Right hindlimb (tissue), 1 donor: ENCODE results near the gene PRKCA.
"Not testable (repeated sequence)": the region's sequence is repeated elsewhere in the genome, so short reads cannot be mapped to it uniquely, and the experiment has no call there.

Experiments
- DNase-seq: peaks from one replicate; pipeline ENCODE4 v3.0.0-alpha.2; 2018

The PRKCA gene

DNA sequence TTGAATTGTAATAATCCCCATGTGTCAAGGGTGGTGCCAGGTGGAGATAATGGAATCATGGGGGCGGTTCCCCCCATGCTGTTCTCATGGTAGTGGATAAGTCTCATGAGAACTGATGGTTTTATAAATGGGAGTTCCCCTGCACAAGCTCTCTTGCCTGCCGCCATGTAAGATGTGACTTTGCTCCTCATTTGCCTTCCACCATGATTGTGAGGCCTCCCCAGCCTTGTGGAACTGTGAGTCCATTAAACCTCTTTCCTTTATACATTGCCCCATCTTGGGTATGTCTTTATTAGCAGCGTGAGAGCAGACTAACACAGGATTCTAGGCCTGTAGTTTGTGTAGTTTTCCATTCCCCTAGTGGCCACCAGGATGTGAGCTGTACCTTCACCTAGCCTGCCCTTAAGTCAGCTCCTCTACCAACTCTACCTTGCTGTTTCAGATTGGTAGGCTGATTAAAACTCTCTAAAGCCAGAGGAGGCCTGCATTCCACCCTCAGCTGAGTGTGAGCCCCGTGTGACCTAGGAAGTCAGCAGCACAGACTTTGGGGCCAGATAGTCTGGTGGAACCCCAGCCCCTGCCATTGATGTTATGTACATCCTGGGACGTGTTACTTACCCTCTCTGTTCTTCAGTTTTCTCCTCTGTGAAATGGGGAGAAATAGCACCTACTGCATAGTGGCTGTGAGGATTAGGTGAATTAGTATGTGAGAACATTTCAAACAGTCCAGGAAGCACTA, 280.1 kb downstream of the PRKCA start:
- no peak for DNase-seq

DNA sequence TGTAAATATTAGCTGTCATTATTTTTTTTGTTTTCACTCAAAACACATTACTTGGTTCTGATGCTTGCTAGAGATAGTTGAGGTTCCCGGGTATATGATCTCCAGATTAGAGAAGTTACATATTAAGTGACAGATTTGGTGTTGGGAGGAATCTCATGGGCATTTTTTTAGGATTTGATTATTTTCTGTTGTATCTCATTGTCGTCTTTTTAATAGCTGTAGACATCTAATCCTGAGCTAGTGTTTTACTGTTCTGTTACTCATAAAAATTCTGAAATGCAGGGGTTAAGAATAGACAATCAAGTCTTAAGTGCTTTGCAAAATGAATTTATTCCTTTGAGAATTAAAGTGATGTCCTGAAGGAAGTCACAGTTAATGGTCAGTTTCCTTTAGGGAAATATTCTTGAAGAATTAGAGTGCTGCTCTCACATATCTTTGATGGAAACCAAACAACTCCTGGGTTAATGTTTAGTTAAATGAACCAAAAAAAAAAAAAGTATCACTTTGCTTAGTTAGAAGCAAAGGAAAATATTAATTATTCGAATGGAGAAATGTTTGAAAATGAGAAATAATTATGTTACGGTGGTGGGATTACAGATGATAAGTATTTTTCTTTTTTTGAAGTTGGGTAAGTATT, 280.8 kb downstream of the PRKCA start:
- no peak for DNase-seq

DNA sequence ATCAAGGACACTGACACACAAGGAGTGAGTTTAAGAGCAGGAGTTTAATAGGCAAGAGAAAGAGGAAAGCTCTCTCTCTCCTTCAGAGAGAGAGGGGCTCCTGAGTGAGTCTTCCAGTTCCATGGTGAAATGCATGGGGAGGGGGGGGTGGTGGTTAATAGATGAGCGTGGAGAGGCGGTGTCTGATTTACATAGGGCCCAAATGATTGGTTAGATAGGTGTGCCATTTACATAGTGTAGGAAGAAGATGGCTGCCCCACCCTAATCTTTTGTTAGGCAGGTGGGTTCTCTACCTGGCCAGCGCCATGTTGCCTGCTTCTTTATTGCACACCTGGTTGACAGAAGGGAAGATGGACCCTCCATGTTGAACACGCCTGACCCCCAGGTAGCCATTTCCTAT, 282.5 kb downstream of the PRKCA start:
- DNase-seq: no peak

DNA sequence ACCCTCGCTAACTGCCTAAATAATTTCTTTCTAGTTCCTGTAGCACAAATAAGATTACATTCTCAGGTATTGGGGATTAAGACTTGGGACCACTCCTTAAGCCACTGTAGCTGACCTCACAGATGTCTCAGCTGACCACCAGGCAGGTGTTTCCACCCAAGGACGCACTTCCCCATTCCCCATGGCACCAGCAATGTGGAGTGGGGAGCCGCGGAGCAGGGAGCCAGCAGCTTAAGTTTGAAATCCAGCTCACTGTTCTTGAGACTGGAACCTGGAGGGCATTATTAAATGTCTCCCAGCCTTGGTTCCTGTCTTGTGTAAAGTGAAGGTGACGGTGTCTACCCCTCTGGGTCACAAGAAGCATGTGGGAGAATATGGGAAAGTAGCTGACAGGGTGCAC, 283.1 kb downstream of the PRKCA start:
- DNase-seq: no peak

- DNase-seq: no peak
These were observed 287.5 kb downstream of the PRKCA start for GRCh38 chr17:66589892-66590291.

DNA sequence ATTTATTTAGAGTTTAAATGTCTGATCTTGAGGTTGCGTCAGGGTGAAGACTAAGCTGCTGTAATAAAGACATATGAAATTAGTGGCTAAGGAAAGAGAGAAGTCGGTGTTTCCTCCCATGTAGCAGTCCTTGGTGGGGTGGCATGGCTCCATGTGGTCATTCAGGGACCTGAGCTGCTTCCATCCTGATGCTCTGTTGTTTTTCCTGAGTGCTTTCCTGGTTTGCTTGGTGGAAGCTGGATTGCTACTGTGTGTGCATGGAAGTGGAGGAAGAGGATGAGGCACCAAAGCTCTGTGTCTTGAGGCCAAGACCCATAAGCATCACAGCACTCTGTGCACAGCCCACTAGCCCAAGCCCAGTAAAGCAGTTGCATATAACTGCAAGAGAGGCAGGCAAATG, 290.7 kb downstream of the PRKCA start:
- DNase-seq: no peak

GRCh38 chr17:66595893-66596292, 293.5 kb downstream of the PRKCA start:
- no peak for DNase-seq

DNA sequence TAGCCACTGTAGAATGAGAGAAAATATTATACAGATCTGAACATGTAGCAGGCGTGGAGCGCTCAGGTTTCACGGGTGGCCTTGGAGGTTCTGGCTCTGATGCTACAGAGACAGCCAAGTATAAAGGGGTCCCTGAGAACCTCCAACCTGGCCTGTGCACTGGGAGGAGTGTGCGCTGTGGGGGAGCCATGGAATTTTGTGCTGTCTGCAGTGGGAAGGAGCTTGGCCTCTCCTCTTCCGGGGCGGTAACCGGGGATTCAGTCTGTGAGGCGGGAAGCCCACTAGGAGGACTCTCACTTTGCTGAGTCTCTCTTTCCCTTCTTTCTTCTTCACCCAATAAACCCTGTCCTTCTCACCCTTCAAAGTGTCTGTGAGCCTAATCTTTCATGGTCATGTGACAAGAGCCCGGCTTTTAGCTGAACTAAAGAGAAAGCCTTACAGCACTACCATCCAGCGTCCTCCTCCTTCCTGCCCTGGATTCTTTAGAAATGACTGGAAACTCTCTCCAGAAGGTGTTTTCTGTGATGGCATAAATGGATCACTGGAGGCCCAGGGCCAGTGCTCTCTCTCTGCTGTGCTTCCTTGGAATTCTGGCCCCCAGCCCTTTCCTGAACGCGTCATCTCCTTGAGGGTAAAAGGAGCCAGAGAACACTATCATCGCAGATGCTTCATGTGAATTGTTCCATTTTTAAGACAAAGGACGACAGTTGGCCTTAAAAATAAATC, 300.4 kb downstream of the PRKCA start:
- no peak for DNase-seq

- DNase-seq: no peak
These were observed 302.0 kb downstream of the PRKCA start for GRCh38 chr17:66604376-66604775.

GRCh38 chr17:66605541-66605940, 303.1 kb downstream of the PRKCA start:
- no peak for DNase-seq

DNA sequence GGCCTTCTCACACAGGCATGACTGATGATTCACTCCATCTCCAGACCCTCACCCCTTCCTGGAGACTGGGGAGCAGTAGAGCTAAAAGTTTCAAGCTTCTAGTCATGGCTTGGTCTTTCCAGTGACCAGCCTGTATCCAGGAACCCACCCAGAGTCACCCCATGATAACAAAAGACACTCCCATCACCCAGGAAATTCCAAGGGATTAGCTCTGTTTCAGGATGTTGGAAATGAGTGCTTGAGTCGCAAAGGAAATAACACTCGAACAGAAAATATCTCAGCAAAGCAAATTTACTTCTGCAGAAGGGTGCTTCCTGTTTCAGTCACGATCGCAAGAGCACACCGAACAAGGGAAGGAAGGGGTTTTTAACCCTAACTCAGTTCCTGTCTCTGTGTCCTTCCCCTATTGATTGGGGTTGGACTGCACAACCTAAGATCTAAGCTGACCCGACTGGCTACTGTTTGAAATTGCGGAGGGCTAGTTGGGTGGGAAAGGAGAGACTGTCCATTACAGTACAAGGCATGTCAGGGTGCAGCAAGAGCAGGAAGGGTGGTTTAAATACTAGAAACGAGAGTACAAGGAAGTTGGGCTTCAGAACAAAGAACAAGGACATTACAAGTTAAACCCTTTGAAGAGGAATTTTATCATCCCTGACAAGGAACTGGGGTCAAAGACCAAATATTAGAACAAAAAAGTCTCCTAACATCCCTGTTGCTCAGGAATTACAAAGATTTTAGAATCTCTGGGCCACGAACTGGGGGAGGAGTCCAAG, 308.1 kb downstream of the PRKCA start:
- no peak for DNase-seq

- no peak for DNase-seq
These were observed 309.0 kb downstream of the PRKCA start for GRCh38 chr17:66611397-66611796.

- peak; percentile 26 for DNase-seq
These were observed 310.6 kb downstream of the PRKCA start for GRCh38 chr17:66612993-66613392.

DNA sequence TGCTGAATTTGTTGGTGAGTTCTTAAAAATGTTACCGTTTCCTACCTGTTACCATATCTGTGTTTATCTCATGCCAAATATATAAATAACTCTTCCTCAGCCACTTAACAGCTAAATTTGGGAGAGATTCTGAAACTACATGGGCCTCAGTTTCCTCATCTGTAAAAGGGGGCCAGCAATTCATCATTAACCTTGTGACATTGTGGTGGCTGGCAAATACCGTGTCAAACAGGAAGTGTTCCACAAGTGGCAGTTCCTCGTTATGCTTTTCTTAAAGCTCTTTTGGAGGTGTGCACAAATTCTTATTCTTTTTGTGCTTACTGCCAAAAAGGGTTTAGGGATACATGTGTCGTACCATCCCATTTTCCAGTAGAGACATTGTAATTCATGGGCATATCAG, 312.1 kb downstream of the PRKCA start:
- no peak for DNase-seq

- no peak for DNase-seq
These were observed 316.8 kb downstream of the PRKCA start for GRCh38 chr17:66619206-66619605.

GRCh38 chr17:66620528-66620927, 318.1 kb downstream of the PRKCA start:
- no peak for DNase-seq

DNA sequence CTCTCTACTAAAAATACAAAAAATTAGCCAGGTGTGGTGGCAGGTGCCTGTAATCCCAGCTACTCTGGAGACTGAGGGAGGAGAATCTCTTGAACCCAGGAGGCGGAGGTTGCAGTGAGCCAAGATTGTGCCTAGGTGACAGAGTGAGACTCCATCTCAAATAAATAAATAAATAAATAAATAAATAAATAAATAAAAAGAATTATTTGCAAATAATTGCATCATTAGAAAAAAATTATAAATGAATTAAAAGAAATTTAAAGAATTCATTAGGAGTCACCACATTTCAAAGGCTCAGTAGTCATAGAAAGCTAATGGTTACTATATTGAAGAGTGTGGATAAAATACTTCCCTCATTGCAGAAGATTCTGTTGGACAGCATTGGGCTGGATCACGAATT, 322.2 kb downstream of the PRKCA start:
- DNase-seq: not testable (repeated sequence)

DNA sequence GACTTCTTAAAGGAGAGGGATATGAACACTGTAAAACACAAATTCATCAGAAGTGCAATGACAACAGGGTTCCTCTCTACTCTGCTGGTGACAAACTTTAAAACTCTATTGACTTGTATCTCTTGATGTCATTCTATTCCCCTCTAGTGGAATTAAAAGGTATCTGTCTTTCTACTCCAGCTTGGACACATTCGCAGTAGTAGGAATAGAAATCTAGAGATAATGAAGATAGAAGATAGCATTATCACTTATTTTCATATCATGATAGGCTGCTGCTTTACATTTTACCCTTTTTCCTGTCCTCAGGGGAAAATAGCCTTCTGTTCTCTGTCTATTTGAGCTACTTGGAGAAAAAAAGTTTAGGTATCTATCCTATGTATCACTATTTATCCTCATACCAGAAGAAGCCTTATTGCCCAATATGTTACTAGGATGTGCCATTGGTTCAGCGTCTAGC, 322.9 kb downstream of the PRKCA start:
- no peak for DNase-seq

GRCh38 chr17:66627985-66628384, 325.6 kb downstream of the PRKCA start:
- no peak for DNase-seq

- no peak for DNase-seq
These were observed 327.3 kb downstream of the PRKCA start for GRCh38 chr17:66629762-66630161.

DNA sequence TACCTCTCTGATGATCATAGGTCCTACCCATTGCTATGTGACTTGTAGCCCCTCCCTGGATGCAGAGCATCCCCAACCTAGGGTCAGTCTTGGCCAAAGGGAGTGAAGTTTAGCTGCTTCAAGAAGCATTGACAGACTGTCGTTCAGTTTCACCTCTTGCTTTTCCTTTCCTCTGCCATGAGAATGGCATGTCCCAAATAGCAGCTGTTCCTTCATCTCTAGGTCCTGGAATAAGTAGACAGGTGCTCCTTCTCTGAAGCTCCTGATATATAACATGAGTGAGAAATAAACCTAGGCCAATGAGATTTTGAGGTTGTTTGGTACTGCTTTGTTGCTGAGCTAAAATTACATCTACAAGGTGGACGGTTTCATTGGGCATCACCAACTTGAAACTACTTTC, 328.0 kb downstream of the PRKCA start:
- no peak for DNase-seq

DNA sequence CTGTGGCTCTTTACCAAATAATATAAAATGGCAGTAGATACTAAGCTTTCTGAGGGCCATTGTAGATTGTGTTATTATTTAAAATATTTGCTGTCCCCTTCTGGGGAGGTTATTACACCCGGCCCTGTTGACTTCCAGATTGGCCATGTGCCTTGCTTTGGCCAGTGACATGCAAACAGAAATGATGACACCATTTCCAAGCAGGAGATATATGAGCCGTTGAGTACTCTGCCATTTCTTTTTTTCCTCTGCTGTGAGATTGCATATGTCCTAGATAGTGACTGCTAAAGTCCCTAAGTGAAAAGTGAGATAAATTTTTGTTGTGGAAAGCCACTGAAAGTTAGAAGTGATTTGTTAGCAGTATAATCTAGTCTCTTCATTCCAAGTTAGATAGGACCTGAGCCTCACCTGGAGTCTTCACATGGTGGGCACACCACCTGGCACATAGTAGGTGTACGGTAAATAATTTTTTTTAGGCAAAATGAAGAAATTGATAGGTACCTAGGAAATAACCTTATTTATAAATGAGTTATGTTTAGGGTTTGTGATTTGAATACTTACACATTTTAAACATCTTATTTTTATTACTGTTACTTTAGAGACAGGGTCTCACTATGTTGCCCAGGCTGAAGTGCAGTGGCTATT, 328.5 kb downstream of the PRKCA start:
- DNase-seq: no peak

GRCh38 chr17:66632731-66633130, 330.3 kb downstream of the PRKCA start:
- DNase-seq: no peak
